ENCODE results near the gene PI3. TPM values are rescaled to one million over a fixed set of nuclear protein-coding genes. Genes with fewer than 3 reads are reported as not detected.

PI3 gene
- total and polyA plus RNA-seq, 2 of the 8 experiments (the other 6 are each of a cell fraction or from before 2014, with no cell fraction given): not detected

DNA sequence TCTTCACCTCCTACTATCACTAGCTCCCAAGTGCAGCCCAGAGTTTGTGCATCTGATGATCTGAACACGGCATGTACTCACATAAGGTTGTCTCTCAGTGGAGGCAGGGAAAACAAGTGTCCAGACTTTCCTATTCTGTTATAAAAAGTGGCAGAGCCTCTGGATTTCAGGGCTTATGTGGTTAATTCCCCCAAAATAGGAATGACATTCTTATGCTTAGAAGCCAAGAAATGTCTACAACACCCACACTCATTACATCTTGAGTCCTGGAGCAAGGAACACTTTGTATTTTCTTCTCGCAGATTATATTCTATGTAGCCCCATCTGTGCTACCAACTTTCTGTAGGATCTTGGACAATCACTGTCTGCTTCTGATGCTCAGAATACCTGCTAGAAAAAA is 18.6 kb downstream of the PI3 start:
- POLR2A ChIA-PET (ENCODE audit: partially characterized antibody): no interaction called here
- H2BK12ac ChIP-seq (ENCODE audit: low read depth, low read length): no peak overlapping the region
- FAIRE-seq: no peak

More for the DNA sequence above, 18.6 kb downstream of the PI3 start:
- 93% methylated on average over 2 of the region's 2 CpGs; no CpG with 5 or more reads in 1 of the 2 experiments for WGBS, 2 experiments (ENCODE audit: extremely low coverage in 1 of 2, insufficient coverage in 1 of 2, insufficient read length in 1 of 2, insufficient replicate concordance in 2 of 2, low coverage in 1 of 2, low lambda C conversion rate in 2 of 2, missing lambda C conversion rate in 1 of 2)
- H4K20me1 ChIP-seq (replicated peaks in 1 of 2; ENCODE audit: control insufficient read depth in 1 of 2, insufficient read depth in 2 of 2, low read length in 2 of 2): no peaks in the 10 kb centered on the region
- no peaks in the 10 kb centered on the region for H3K36me3 ChIP-seq (ENCODE audit: control insufficient read depth in 2 of 4, insufficient read depth in 4 of 4, low read length in 3 of 4)
- peaks cover 0 to 7% (median 5%) of the 10 kb centered on the region in 4 experiments; a peak in 3 of 7 replicates for H3K4me1 ChIP-seq (replicated peaks in 1 of 4; ENCODE audit: control insufficient read depth in 3 of 4, insufficient read depth in 4 of 4, low read length in 3 of 4)
- no peak overlapping the region for H3K4me3 ChIP-seq (ENCODE audit: extremely low read depth in 1 of 4, insufficient read depth in 2 of 4, low read depth in 3 of 4, low read length in 4 of 4)
- no peaks in the 10 kb centered on the region for H3K79me2 ChIP-seq (ENCODE audit: control insufficient read depth in 1 of 2, insufficient read depth in 2 of 2, low read length in 2 of 2)
- no peaks in the 10 kb centered on the region for H3K79me1 ChIP-seq (ENCODE audit: low read depth, low read length)
- no peak overlapping the region for H2BK5ac ChIP-seq (ENCODE audit: low read depth, low read length)
- H2BK15ac ChIP-seq (ENCODE audit: low read length): no peak overlapping the region
- H2AFZ ChIP-seq (ENCODE audit: low read length): no peak overlapping the region
- H3K27me3 ChIP-seq (replicated peaks in 1 of 4; ENCODE audit: control insufficient read depth in 3 of 4, extremely low read depth in 1 of 4, insufficient read depth in 3 of 4, low read length in 3 of 4): 0 out of 7 replicates have a peak, but pooled peaks cover 0 to 1% (median 0%) of the 10 kb centered on the region in 4 experiments
- no peak overlapping the region for H3K56ac ChIP-seq (replicated peaks; ENCODE audit: insufficient read length, low read depth, low read length)
- TF ChIP-seq TAF7 (optimal IDR thresholded peaks at IDR 0.05; ENCODE audit: borderline replicate concordance, low read depth, low read length): no peak
- no peak for TF ChIP-seq RXRA (IDR thresholded peaks at IDR 0.05; ENCODE audit: insufficient read depth, low read depth, low read length)
- TF ChIP-seq CREB1 (IDR thresholded peaks at IDR 0.05): no peak
- TF ChIP-seq BCL11A (IDR thresholded peaks at IDR 0.05; ENCODE audit: low read depth in 2 of 2, low read length in 2 of 2): no peak
- TF ChIP-seq SIRT6 (IDR thresholded peaks at IDR 0.05; ENCODE audit: low read length): no peak
- TF ChIP-seq, protein P1, sequence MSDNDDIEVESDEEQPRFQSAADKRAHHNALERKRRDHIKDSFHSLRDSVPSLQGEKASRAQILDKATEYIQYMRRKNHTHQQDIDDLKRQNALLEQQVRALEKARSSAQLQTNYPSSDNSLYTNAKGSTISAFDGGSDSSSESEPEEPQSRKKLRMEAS (IDR thresholded peaks at IDR 0.05): no peak
- no peak for TF ChIP-seq HDAC6 (IDR thresholded peaks at IDR 0.05; ENCODE audit: low read depth, low read length)
- H3K27ac ChIP-seq (ENCODE audit: low read depth, low read length): no peak overlapping the region
- no peak overlapping the region for H4K5ac ChIP-seq (ENCODE audit: insufficient read length, low read depth, low read length)
- H3K23ac ChIP-seq (ENCODE audit: insufficient read length): no peak overlapping the region
- H3K4ac ChIP-seq (replicated peaks; ENCODE audit: insufficient read length, low read depth, low read length): no peak overlapping the region
- no peaks in the 10 kb centered on the region for H3K23me2 ChIP-seq (ENCODE audit: low read depth, low read length)
- H3K4me2 ChIP-seq (ENCODE audit: insufficient read depth in 1 of 2, low read depth in 2 of 2, low read length in 2 of 2): no peak overlapping the region
- no peak overlapping the region for H3K14ac ChIP-seq (ENCODE audit: insufficient read length)
- no peaks in the 10 kb centered on the region for H3K9me3 ChIP-seq (ENCODE audit: insufficient read depth in 2 of 2, low read depth in 1 of 2, low read length in 1 of 2)
- H2BK120ac ChIP-seq (replicated peaks; ENCODE audit: low read depth, low read length): no peak overlapping the region
- no peak overlapping the region for H3K9ac ChIP-seq (replicated peaks in 1 of 4; ENCODE audit: extremely low read depth in 1 of 4, low read depth in 3 of 4, low read length in 3 of 4)
- no peak overlapping the region for H4K91ac ChIP-seq (replicated peaks; ENCODE audit: insufficient read length, low read length)
- no peak overlapping the region for H2AK5ac ChIP-seq (ENCODE audit: low read depth, low read length)
- H3K18ac ChIP-seq (ENCODE audit: extremely low read depth, low read length): no peak overlapping the region
- H4K8ac ChIP-seq (ENCODE audit: extremely low read depth, insufficient read depth, low read length): no peak overlapping the region
- H2BK20ac ChIP-seq (ENCODE audit: low read length): no peak overlapping the region
- CTCF ChIA-PET (ENCODE audit: partially characterized antibody): no interaction called here
- DNase-seq (ENCODE audit: low read depth in 1 of 2, low spot score in 2 of 2): no peak
